Measurements from ENCODE around the gene LGR6.

DNA sequence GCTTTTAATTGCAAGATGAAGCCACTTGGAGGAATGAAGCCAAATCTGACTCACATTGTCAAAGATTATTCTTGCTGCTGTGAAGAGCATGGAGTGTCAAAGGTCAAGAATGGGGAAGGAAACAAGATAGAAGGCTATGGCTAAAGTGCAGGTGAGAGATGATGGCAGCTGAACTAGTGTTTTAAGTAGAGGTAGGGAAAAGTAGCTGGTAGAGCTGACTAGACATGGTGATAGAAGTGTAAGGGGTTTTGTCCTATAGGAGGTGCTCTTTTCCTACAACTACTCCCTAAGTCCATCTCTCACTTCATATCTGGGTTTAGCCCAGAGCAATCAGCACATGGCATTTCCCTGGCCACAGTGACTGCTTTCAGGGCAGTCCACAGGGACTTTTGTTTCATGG lies 136.3 kb downstream of the LGR6 start:
- TF ChIP-seq EZH2phosphoT487 (IDR thresholded peaks at IDR 0.05; ENCODE audit: low read depth, severe bottlenecking, unreplicated experiment), result no peak
- TF ChIP-seq, protein P1, sequence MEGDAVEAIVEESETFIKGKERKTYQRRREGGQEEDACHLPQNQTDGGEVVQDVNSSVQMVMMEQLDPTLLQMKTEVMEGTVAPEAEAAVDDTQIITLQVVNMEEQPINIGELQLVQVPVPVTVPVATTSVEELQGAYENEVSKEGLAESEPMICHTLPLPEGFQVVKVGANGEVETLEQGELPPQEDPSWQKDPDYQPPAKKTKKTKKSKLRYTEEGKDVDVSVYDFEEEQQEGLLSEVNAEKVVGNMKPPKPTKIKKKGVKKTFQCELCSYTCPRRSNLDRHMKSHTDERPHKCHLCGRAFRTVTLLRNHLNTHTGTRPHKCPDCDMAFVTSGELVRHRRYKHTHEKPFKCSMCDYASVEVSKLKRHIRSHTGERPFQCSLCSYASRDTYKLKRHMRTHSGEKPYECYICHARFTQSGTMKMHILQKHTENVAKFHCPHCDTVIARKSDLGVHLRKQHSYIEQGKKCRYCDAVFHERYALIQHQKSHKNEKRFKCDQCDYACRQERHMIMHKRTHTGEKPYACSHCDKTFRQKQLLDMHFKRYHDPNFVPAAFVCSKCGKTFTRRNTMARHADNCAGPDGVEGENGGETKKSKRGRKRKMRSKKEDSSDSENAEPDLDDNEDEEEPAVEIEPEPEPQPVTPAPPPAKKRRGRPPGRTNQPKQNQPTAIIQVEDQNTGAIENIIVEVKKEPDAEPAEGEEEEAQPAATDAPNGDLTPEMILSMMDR (IDR thresholded peaks at IDR 0.05; ENCODE audit: poor library complexity), result no peak

All from hepatocyte (in vitro differentiated cells).